ENCODE data around the gene TENM4. TPM values are rescaled to one million over a fixed set of nuclear protein-coding genes. Genes with fewer than 3 reads are reported as not detected.

TENM4 gene
- total RNA-seq, 1 donor from 2014 or later = 3.8 TPM

DNA sequence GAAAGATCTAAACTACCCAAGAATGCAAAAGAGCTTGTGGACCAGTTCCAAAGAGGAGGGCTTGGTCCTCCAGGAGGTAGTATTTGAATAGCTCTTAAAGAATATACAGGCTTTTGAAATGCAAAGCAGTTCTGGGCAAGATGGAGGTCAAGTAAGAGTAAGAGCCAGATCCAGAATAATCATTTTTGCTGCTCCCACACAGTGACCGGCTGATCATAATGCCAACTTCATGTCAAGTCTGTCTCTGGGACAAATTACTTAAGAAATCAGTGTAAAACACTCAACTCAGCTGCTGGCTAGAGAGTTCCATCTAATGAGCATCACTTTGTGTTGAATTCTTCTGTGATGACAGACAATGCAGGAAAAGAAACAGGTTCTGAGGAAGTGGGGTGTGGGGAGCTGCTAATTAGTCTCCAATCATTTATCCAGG is 615.2 kb downstream of the TENM4 start:
- DNase-seq (ENCODE audit: low spot score) = no peak
- H3K4me3 Mint-ChIP-seq (ENCODE audit: unreplicated experiment) = no peak overlapping the region
- no peaks in the 10 kb centered on the region for H3K36me3 Mint-ChIP-seq (ENCODE audit: low read depth)
- peaks cover 10% of the 10 kb centered on the region for H3K4me1 Mint-ChIP-seq (ENCODE audit: low read depth)
- H3K27ac Mint-ChIP-seq (ENCODE audit: unreplicated experiment) = no peak overlapping the region
- TF ChIP-seq, protein P1, sequence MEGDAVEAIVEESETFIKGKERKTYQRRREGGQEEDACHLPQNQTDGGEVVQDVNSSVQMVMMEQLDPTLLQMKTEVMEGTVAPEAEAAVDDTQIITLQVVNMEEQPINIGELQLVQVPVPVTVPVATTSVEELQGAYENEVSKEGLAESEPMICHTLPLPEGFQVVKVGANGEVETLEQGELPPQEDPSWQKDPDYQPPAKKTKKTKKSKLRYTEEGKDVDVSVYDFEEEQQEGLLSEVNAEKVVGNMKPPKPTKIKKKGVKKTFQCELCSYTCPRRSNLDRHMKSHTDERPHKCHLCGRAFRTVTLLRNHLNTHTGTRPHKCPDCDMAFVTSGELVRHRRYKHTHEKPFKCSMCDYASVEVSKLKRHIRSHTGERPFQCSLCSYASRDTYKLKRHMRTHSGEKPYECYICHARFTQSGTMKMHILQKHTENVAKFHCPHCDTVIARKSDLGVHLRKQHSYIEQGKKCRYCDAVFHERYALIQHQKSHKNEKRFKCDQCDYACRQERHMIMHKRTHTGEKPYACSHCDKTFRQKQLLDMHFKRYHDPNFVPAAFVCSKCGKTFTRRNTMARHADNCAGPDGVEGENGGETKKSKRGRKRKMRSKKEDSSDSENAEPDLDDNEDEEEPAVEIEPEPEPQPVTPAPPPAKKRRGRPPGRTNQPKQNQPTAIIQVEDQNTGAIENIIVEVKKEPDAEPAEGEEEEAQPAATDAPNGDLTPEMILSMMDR (IDR thresholded peaks at IDR 0.05) = no peak
- no peaks in the 10 kb centered on the region for H3K9me3 Mint-ChIP-seq (ENCODE audit: low read depth)
- no peaks in the 10 kb centered on the region for H3K27me3 Mint-ChIP-seq (ENCODE audit: low read depth)

DNA sequence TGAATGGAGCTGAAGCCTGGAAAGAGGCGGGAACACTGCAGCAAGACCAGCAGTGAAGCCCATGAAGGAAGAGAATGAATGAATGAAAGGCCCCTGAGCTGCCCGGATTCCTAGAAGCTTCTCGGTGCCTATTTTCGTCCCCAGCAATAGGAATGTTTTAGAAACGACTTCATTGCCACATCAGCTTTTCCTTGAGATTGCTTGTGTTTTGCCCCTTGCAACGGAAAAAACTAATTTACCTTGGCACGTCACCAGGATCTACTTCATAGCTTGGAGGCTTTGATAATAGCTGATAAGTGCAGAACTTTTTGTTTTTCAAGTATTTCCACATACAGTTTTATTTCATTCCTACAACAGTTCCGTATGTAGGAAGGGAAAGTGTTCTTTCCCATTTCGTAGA is 617.2 kb downstream of the TENM4 start:
- Mint-ChIP-seq H3K9me3 (ENCODE audit: low read depth) (no peaks in the 10 kb centered on the region), H3K27me3 (ENCODE audit: low read depth) (no peaks in the 10 kb centered on the region), H3K27ac (ENCODE audit: unreplicated experiment) (no peak overlapping the region), H3K36me3 (ENCODE audit: low read depth) (no peaks in the 10 kb centered on the region), H3K4me3 (ENCODE audit: unreplicated experiment) (no peak overlapping the region), H3K4me1 (ENCODE audit: low read depth) (peaks cover 8% of the 10 kb centered on the region)
- TF ChIP-seq, protein P1 (IDR thresholded peaks at IDR 0.05) = no peak
- DNase-seq (ENCODE audit: low spot score) = no peak

DNA sequence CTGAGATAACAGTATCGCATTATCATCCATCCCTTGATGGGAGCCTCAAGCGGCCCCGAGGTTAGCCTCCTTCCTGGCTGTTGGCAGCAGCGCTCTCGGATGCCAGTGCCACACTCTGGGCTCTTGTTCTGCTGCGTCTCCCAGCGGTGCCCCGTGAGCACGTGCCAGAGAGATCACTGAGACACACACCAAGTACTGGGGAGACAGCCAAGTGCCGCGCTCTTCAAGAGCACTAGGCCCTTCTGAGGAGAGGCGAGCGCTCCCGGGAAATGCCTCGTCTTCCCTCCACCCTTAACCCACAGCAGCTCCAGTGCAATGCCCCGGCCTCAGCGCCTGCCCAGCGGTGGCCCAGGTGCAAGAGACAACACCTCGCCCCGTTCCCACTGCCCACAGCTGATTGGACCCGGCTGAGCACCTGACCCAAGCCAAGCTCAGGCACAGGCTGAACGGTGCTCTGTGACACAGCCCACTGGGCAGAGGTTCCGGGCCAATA is 617.9 kb downstream of the TENM4 start:
- peaks cover 12% of the 10 kb centered on the region for H3K4me1 Mint-ChIP-seq (ENCODE audit: low read depth)
- no peak overlapping the region for H3K4me3 Mint-ChIP-seq (ENCODE audit: unreplicated experiment)
- no peaks in the 10 kb centered on the region for H3K27me3 Mint-ChIP-seq (ENCODE audit: low read depth)
- no peaks in the 10 kb centered on the region for H3K9me3 Mint-ChIP-seq (ENCODE audit: low read depth)
- DNase-seq (ENCODE audit: low spot score) = no peak
- no peaks in the 10 kb centered on the region for H3K36me3 Mint-ChIP-seq (ENCODE audit: low read depth)
- no peak overlapping the region for H3K27ac Mint-ChIP-seq (ENCODE audit: unreplicated experiment)
- TF ChIP-seq, protein P1 (IDR thresholded peaks at IDR 0.05) = no peak

DNA sequence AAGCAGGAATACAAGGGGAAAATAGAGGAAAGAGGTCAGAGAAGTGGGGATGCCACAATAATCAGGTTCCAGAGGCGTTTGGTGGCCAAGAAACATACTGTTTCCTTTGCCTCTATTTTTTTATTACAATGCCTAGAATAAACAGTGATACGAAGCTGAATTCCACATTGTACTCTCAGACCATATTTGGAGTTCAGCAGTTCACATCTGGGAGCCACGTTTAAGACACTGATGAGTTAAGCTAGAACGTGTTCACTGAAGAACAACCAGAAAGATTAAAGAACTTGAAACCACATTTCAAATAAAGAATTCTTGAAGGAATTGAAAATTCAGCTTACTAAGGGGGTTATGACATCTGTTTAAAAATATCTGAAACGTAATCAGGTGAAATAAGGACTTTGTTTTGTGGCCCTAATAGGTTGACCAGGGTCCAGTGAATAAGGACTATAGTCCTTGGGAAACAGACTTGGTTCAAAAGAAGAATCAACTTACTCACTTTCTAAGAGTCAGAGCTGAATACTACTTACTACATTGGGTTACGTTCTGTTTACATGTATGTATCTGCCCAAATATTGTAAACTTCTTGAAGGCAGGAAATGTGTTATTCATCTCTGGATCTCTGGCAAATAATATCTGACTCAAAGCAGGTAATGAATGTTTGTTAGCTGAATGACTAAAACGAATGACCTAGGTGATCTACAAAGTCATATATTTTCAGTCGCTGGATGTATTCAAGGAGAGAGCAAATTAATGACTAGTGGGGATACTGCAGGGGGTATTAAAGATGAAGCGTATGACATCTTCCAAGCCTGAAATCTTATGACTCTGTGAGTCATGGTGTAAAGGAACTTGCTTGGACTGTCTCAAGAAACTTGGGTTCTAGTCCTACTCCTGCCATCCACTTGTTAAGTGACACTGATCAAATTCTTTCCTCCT is 619.2 kb downstream of the TENM4 start:
- no peak for DNase-seq (ENCODE audit: low spot score)
- no peaks in the 10 kb centered on the region for H3K36me3 Mint-ChIP-seq (ENCODE audit: low read depth)
- H3K9me3 Mint-ChIP-seq (ENCODE audit: low read depth) = no peaks in the 10 kb centered on the region
- H3K27me3 Mint-ChIP-seq (ENCODE audit: low read depth) = no peaks in the 10 kb centered on the region
- TF ChIP-seq, protein P1 (IDR thresholded peaks at IDR 0.05) = no peak
- H3K4me1 Mint-ChIP-seq (ENCODE audit: low read depth) = peaks cover 12% of the 10 kb centered on the region
- no peak overlapping the region for H3K4me3 Mint-ChIP-seq (ENCODE audit: unreplicated experiment)
- H3K27ac Mint-ChIP-seq (ENCODE audit: unreplicated experiment) = no peak overlapping the region

DNA sequence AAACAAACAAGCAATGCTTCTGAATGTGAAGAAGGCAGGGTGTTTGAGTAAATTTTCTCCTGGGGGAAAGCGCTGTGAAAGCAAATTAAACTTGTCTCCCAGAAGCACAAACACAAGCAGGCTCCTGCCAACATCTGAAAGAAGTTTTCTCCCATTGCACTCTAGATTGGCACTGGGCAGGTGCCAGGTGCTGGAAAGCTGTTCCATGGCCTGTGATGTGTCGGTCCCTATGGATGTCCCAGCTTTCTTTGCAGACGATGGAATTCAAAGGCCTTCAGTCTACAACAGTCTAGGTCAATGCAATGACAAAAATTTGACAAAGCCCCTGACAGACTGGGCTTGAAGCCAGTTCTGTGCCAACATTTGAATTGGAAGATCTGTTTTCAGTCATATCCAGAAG is 620.1 kb downstream of the TENM4 start:
- no peaks in the 10 kb centered on the region for H3K9me3 Mint-ChIP-seq (ENCODE audit: low read depth)
- H3K36me3 Mint-ChIP-seq (ENCODE audit: low read depth) = no peaks in the 10 kb centered on the region
- no peak for DNase-seq (ENCODE audit: low spot score)
- peaks cover 12% of the 10 kb centered on the region for H3K4me1 Mint-ChIP-seq (ENCODE audit: low read depth)
- H3K27me3 Mint-ChIP-seq (ENCODE audit: low read depth) = no peaks in the 10 kb centered on the region
- TF ChIP-seq, protein P1 (IDR thresholded peaks at IDR 0.05) = no peak
- no peak overlapping the region for H3K4me3 Mint-ChIP-seq (ENCODE audit: unreplicated experiment)
- H3K27ac Mint-ChIP-seq (ENCODE audit: unreplicated experiment) = no peak overlapping the region

Data from chondrocyte (in vitro differentiated cells).